Lung (tissue), 12 donors: ENCODE measurements around the gene PGM2L1. TPM values are rescaled to one million over a fixed set of nuclear protein-coding genes. Genes with fewer than 3 reads are reported as not detected.

Source experiments
- ATAC-seq: fragments of 200-7000 bp; cut with Tn5 transposase; one replicate; pipeline ENCODE4 v1.9.1; 2020; ENCODE audit warnings: moderate number of reproducible peaks; ENCODE audit not compliant: insufficient read depth, low FRiP score
- DNase-seq, 3 donors: peaks; one replicate each; pipeline ENCODE4 v3.0.0-alpha.2; 2013 to 2017
- H3K27ac ChIP-seq, 2 donors: one replicate each; pipeline ENCODE4 v1.5.1; 2013; ENCODE audit warnings: mild to moderate bottlenecking in 2 of 2, moderate library complexity in 2 of 2, control low read depth in 1 of 2, inconsistent platforms in 1 of 2, low read depth in 1 of 2, low read length in 1 of 2
- H3K27me3 ChIP-seq, 3 donors: one replicate each; pipeline ENCODE4 v1.5.1; 2013; ENCODE audit warnings: low read length in 2 of 3; ENCODE audit not compliant: control insufficient read depth in 3 of 3, insufficient read depth in 3 of 3
- H3K36me3 ChIP-seq, 4 donors: one replicate each; pipeline ENCODE4 v1.5.1; 2013; ENCODE audit warnings: low read length in 4 of 4, mild to moderate bottlenecking in 1 of 4, moderate library complexity in 1 of 4; ENCODE audit not compliant: control insufficient read depth in 4 of 4, insufficient read depth in 4 of 4
- H3K4me1 ChIP-seq, 5 donors: one replicate each; pipeline ENCODE4 v1.5.1; 2013; ENCODE audit warnings: low read length in 5 of 5, mild to moderate bottlenecking in 2 of 5, moderate library complexity in 1 of 5; ENCODE audit not compliant: control insufficient read depth in 5 of 5, insufficient read depth in 5 of 5
- H3K4me3 ChIP-seq: one replicate; pipeline ENCODE4 v1.5.1; 2013; ENCODE audit warnings: mild to moderate bottlenecking, control low read depth, moderate library complexity
- H3K9ac ChIP-seq, 2 donors: one replicate each; pipeline ENCODE4 v1.5.1; 2013; ENCODE audit warnings: low read length in 2 of 2, control low read depth in 1 of 2; ENCODE audit not compliant: insufficient read depth in 1 of 2
- H3K9me3 ChIP-seq, 4 donors: one replicate each; pipeline ENCODE4 v1.5.1; 2013; ENCODE audit warnings: low read length in 3 of 4, mild to moderate bottlenecking in 1 of 4, moderate library complexity in 1 of 4; ENCODE audit not compliant: control insufficient read depth in 4 of 4, insufficient read depth in 3 of 4
- WGBS, 2 donors: extraction: QIAGEN DNeasy Blood & Tissue Kit; methylation state at CpG; one replicate each; pipeline ENCODE4 v1.1.7; 2013; 5-methylcytosine and 5-hydroxymethylcytosine counted together
- polyA plus RNA-seq, 2 donors: library from polyadenylated mRNA; stranded (reverse); fragments of 200-250 nt; gene quantifications; one replicate each; pipeline ENCODE4 v1.2.1, GENCODE V29; 2013
- total RNA-seq, 2 donors: library from RNA; depleted of rRNA in 1 of 2; stranded (reverse); fragments of >200 nt in 1 of 2; gene quantifications; one replicate each; pipeline ENCODE4 v1.2.1, GENCODE V29; 2014 to 2021
- TF ChIP-seq, protein P1 (sequence below): IDR thresholded peaks from 2 replicates; pipeline ENCODE4 v1.5.1; 2012; ENCODE audit warnings: mild to moderate bottlenecking; ENCODE audit errors: control extremely low read depth, extremely low read depth
- donor health status: control.
- donor health status: control.
- donor health status: Bipolar disorder and iron deficiency.
- donor health status: healthy.
- donor health status: DM: yes; HTN: yes; CAD: no.

PGM2L1 gene
- total and polyA plus RNA-seq, 4 donors = 1.2 to 10.4 (median 5.1) TPM

DNA sequence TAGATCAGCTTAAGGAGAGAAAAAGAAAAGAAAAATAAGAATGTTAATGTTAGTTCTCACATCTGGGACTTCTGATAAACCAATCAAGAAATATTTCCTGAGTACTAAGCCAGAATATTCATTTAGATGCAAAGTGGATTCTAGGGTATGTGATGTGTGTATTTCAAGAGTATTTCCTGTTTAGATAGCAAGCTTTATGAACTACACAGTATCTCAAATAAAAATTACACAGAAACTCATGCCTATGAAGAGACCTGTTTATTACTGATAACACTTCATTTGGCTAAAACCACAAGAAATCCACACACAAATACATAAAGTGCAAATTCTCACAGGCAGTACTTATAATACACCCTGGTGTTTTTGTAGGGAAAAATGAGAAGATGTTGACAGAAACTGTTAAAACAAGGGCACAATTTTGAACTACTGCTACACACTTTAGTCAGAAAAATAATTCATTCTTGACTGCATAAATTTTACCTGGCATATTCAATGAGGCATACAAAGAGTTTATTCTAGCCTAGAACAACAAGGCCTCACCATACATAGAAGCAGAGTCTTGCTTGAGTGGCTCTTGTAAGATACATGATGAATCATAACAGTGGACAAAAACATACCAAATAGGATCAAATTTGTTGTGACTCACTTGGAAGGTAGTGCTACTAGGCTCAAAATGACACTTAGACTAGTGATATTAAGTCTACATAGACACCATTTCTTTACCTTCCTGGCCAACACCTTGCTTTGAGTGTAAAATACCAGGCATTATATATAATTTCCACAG lies 68.0 kb downstream of the PGM2L1 start:
- ATAC-seq (no peak), DNase-seq (no peak)
- no peaks in the 10 kb centered on the region for H3K9me3 ChIP-seq
- no peak overlapping the region for H3K4me3 ChIP-seq
- H3K27ac ChIP-seq = no peak overlapping the region
- H3K4me1 ChIP-seq = peaks cover 7 to 32% (median 10%) of the 10 kb centered on the region in 5 donors
- TF ChIP-seq, protein P1, sequence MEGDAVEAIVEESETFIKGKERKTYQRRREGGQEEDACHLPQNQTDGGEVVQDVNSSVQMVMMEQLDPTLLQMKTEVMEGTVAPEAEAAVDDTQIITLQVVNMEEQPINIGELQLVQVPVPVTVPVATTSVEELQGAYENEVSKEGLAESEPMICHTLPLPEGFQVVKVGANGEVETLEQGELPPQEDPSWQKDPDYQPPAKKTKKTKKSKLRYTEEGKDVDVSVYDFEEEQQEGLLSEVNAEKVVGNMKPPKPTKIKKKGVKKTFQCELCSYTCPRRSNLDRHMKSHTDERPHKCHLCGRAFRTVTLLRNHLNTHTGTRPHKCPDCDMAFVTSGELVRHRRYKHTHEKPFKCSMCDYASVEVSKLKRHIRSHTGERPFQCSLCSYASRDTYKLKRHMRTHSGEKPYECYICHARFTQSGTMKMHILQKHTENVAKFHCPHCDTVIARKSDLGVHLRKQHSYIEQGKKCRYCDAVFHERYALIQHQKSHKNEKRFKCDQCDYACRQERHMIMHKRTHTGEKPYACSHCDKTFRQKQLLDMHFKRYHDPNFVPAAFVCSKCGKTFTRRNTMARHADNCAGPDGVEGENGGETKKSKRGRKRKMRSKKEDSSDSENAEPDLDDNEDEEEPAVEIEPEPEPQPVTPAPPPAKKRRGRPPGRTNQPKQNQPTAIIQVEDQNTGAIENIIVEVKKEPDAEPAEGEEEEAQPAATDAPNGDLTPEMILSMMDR = no peak
- H3K36me3 ChIP-seq = peaks cover 0 to 2% (median 0%) of the 10 kb centered on the region in 4 donors
- no peaks in the 10 kb centered on the region for H3K27me3 ChIP-seq
- H3K9ac ChIP-seq = no peak overlapping the region

DNA sequence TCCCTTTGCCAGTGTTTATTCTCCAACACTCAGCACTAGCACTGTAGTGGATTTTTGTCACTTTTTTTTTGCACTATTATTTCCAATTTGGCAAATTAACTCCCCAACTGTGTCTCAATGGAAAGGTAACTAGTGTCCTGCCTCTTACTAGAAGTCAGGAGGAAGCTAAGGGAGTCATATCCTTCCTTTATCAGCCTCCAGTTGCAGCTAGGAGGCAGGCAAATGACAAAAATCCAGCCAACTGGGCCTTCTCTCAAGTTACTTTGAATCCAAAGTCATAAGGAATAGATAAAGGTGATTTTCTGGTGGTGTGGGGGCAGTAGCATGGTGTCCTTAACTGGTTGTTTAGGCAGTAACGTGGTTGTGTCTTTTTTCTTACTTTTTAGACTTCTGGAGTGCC lies 71.2 kb downstream of the PGM2L1 start:
- ATAC-seq (no peak), DNase-seq (no peak)
- Histone ChIP-seq H3K9ac (no peak overlapping the region), H3K9me3 (no peaks in the 10 kb centered on the region), H3K4me3 (no peak overlapping the region), H3K27ac (no peak overlapping the region), H3K27me3 (no peaks in the 10 kb centered on the region), H3K4me1 (peaks cover 7 to 45% (median 12%) of the 10 kb centered on the region in 5 donors), H3K36me3 (peaks cover 0 to 2% (median 0%) of the 10 kb centered on the region in 4 donors)
- 88 to 97% methylated on average over 1 of the region's 1 CpG for WGBS, 2 donors
- TF ChIP-seq, protein P1 = no peak

DNA sequence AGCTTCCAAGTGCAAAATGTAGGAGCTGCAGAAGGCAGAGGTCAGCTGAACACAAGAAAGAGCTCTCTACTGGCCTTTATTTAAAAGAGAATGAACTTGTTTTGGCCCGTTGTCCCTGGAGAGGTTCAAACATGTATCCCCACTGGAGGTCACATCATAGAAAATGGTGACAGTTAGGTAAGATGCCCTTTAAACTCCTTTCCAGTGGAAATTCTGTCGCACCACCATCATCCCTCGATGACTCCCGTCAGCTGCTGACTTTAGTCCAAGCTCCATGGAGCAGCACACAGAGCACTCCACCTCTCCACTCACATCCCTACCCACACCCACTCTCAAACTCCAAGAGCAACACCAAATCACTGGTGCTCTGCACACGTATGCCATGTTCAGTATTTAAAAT lies 71.6 kb downstream of the PGM2L1 start:
- Histone ChIP-seq H3K4me1 (peaks cover 7 to 49% (median 12%) of the 10 kb centered on the region in 5 donors), H3K9me3 (no peaks in the 10 kb centered on the region), H3K9ac (no peak overlapping the region), H3K27ac (no peak overlapping the region), H3K27me3 (no peaks in the 10 kb centered on the region), H3K4me3 (no peak overlapping the region), H3K36me3 (peaks cover 0 to 2% (median 0%) of the 10 kb centered on the region in 4 donors)
- DNase-seq (no peak), ATAC-seq (no peak)
- WGBS, 2 donors = 75 to 83% methylated on average over 5 of the region's 5 CpGs
- TF ChIP-seq, protein P1 = no peak
